ENCODE results near the gene ERBB4.
"Not testable (repeated sequence)": the region's sequence is repeated elsewhere in the genome, so short reads cannot be mapped to it uniquely, and the experiment has no call there.

Gene ERBB4

GRCh38 chr2:212299943-212300342, 238.7 kb downstream of the ERBB4 start:
- FAIRE-seq (no peak), DNase-seq (ENCODE audit: low spot score) (no peak)

DNA sequence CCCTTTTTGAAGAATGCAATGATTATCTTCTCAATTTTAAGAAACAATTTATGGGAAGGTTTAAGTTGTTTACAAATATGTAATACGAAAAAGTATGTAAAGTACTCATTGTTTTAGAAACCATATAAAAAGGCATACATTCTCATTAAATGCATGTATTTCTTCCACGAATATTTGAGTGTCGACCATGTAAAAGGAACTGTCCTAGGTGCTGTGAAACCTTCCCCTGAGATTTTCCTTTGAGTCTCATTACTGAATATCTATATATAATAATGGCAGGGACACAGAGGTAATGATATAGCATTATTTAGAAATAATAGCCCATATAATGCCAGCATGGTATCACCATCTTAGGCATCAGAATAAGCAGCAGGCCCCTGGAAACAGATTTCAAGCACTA, 239.3 kb downstream of the ERBB4 start:
- no peak for FAIRE-seq
- no peak for DNase-seq (ENCODE audit: low spot score)

DNA sequence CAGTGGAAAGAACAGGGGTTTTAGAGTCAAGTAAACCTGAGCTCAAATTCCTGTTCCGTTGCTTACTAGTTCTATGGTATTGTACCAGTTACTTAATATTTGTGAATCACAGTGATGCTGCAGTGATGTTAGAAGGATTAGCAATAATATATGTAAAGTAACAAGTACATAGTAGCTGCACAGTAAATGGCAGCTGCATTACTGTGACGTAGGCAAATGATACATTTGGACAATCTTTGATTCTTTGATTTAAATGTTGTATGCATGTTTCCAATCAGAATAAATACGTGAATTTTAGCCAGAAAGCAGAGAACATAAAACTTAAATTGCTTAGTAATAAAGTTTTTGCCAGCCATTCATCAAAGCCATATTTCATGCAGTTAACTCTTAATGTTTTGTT, 243.0 kb downstream of the ERBB4 start:
- DNase-seq (ENCODE audit: low spot score) (no peak), FAIRE-seq (no peak)

GRCh38 chr2:212294816-212295215, 243.8 kb downstream of the ERBB4 start:
- FAIRE-seq, result no peak

GRCh38 chr2:212289301-212289700, 249.3 kb downstream of the ERBB4 start:
- FAIRE-seq (no peak), DNase-seq (ENCODE audit: low spot score) (no peak)

More at GRCh38 chr2:212294816-212295215, 243.8 kb downstream of the ERBB4 start:
- no peak for DNase-seq (ENCODE audit: low spot score)

DNA sequence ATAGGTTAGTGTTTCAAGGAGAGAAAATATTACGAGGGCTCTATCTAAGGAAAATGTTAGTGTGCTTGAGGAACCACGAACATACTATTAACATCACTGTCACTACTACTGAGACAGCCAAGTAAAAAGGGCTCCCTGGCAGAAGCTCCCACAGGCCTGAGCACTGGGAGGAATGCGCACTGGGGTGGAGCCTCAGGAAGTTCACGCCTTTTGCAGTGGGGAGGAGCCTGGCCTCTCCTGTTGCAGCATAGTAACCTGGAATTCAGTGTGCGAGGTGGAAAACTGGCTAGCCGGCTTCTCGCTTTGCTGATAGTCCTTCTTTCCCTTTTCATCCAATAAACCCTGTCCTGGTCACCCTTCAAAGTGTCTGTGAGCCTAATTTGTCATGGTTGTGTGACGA, 250.3 kb downstream of the ERBB4 start:
- DNase-seq (ENCODE audit: low spot score), result no peak
- FAIRE-seq, result no peak

DNA sequence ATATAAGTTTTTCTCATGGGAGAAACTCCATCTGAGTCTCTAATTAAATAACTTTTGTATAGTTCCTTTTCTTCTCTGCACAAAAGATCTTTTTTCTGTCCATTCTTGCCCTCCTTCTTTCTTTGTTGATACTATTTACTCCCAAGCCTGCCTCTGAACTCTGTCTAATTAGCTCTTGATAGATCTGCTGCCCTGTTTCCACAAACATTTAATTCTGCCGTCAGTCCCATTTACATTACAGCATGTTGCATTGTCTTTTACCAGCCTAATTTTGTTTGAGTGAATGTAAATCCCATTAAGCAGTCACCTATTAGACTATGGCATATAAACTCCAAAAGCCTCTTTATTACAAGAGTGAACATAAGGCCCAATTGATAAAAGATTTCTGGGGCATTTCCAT, 254.4 kb downstream of the ERBB4 start:
- DNase-seq (ENCODE audit: low spot score), result no peak
- FAIRE-seq, result no peak

DNA sequence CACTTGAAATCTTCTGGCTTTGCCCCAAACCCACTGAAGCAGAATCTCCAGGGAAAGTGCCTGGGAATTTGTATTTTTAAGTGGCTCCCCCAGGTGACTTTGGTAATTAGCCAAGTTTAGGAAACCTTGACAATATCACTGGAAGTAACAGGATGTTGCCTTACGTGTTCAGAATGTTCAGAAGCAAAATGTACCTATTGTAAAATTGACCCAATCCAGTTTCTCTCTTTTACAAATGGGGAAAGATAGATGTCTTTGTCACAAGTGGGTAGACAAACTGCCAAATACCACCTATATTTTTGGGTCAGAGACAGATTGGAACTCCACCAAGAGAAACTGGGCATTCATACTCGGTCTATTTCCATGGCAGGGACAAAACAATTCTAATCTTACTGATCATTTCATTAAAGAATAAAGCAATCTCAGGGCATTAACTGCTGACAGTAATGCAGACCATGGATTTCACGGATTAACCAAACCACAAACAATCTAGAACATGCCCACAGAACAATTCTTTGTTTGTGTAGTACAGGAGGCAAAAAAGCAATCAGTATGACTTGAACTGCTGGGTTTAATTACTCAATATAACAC, 255.8 kb downstream of the ERBB4 start:
- DNase-seq (ENCODE audit: low spot score) (no peak), FAIRE-seq (no peak)

DNA sequence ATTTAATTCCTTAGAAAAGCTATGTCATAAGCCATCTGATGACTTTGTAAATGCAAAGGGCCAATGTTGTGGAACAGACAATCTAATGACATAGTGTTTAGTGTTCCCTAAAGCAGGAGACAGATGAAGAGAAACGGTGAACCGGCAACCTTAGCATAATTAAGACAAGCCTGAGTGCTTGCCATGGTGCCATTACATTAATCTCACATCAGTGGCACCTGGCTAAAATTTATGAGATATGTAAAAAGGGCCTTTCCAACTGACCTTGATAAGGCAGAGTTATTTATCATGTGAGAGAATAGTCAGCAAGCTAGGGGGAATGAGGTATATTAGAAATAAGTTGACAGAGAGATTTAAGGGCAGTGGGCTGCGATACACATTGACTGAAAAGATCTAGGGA, 261.8 kb downstream of the ERBB4 start:
- no peak for FAIRE-seq
- no peak for DNase-seq (ENCODE audit: low spot score)

DNA sequence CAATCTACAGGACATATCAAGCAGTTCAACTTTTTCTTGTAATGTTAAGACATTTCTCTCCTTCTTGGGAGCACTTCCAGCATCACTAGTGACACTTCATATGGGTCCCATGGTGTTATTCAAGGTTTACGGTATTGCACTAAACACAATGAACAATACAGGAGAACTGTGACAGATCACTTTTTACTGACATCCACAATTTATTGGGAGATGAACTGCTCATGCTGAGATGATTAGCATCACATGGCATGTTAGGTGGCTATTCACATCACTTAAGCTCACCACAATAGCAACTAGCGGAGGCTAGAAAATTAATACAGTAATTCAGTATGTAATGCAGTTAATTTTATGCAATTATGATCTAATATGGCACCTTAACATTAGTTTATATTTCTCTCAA, 264.4 kb downstream of the ERBB4 start:
- no peak for DNase-seq (ENCODE audit: low spot score)
- FAIRE-seq, result no peak

DNA sequence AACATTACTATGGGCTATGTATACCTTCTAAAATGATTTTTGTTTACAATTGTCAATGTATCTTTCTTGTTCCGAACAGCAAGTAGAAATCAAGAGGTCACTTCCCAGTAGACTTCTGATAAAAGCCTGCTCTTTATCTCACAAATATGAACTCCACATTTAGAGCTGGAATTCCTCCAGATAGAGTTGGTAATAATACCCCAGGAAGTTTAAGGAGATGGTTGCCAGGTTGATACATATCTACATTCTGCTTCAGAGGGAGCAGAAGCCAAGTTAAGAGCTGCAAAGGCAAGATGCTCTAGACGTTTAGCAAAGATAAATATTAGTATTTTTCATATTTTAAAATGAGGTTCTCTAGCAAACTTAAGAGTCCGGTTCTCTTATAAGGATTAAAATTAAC, 267.0 kb downstream of the ERBB4 start:
- DNase-seq (ENCODE audit: low spot score) (no peak), FAIRE-seq (no peak)

GRCh38 chr2:212269005-212269404, 269.6 kb downstream of the ERBB4 start:
- no peak for FAIRE-seq
- no peak for DNase-seq (ENCODE audit: low spot score)

- FAIRE-seq, result no peak
- no peak for DNase-seq (ENCODE audit: low spot score)
These were observed 272.3 kb downstream of the ERBB4 start for GRCh38 chr2:212266297-212266696.

DNA sequence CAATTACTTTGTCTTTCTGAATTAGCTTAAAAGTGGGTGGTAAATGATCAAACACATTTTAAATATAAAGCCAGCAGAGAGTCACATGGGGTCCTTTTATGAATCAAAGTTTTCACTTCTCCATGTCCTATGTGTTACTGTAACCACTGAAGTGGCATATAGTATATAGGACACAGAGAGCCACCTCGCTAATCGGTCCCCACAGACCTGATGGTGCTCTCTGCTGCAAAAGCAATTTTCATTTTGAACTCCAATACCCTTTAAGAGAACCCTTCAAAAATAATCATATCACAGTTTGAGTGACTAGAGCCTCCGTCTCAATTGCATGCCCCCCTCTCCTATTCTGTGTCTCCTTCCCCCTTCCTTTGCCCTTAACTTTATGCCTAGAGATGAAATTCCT, 272.8 kb downstream of the ERBB4 start:
- FAIRE-seq (no peak), DNase-seq (ENCODE audit: low spot score) (no peak)

- FAIRE-seq (no peak), DNase-seq (ENCODE audit: low spot score) (no peak)
These were observed 274.4 kb downstream of the ERBB4 start for GRCh38 chr2:212264187-212264586.

DNA sequence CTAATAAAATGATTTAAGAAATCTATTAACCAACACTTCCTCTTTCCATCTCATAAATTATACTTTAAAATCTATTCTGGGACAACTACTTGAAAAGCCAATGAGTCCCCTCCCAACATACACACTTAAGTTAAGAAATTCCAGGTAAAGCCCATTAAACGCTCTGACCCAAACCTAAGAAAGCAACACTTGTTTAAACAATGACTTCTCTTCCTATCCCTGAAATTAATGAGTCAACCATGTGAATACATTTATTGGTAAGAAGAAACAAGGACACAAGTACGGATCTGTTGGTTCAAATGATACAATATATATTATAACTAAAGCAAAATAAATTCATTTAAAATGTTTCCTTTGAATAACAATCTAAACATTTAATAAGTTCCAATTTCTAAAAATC, 279.4 kb downstream of the ERBB4 start:
- no peak for FAIRE-seq
- no peak for DNase-seq (ENCODE audit: low spot score)

- no peak for DNase-seq (ENCODE audit: low spot score)
These were observed 284.3 kb downstream of the ERBB4 start for GRCh38 chr2:212254339-212254738.

DNA sequence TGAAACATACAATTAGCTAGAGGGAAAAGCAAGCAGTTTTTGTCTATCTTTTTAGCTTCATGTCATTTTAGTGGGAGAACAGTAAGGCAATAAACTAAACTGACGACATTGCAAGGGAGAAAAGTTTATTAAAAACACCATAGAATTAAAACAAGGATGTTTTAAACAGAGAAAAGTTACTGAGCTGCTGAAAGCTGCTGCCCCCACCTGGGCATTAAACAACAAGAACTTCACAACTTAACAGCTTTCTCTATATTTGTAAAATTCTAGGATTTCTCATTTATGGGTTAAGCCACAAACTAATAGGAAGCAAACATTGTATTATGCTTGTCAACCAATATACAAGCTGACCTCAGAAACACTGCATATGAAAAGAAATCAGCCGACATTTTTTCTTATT, 289.2 kb downstream of the ERBB4 start:
- DNase-seq (ENCODE audit: low spot score) (no peak), FAIRE-seq (no peak)

More at GRCh38 chr2:212254339-212254738, 284.3 kb downstream of the ERBB4 start:
- no peak for FAIRE-seq

DNA sequence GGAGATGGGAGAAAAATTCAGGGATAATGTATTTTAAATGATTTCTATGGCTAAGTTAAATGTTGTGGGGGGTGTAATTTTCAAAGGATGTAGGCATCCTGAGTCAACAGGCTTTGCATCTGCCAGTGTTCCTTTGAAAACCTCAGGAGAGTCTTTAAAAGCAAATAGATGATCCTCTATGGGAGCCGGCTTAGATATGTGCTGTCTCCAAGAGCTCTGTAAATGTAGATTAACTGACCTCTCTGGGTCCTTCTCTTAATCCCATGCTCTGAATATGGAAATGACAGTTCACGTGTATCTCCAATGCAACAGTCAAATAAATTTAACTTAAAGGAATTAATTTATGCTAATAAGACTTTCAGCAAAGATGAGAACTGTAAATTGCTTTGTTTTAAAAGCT, 292.7 kb downstream of the ERBB4 start:
- DNase-seq (ENCODE audit: low spot score) (no peak), FAIRE-seq (no peak)

GRCh38 chr2:212242724-212243123, 295.9 kb downstream of the ERBB4 start:
- DNase-seq (ENCODE audit: low spot score) (no peak), FAIRE-seq (no peak)

DNA sequence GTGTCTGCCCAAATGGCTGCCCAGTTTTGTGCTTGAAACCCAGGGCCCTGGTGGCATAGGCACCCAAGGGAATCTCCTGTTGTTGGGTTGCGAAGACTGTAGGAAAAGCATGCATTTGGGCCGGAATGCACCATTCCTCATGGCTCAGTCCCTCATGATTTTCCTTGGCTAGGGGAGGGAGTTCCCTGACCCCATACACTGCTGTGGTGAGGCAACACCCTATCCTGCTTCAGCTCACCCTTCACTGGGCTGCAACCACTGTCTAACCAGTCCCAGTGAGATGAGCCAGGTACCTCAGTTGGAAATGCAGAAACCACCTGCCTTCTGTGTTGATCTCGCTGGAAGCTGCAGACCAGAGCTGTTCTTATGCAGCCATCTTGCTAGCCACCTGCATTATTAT, 300.4 kb downstream of the ERBB4 start:
- not testable (repeated sequence) for FAIRE-seq

DNA sequence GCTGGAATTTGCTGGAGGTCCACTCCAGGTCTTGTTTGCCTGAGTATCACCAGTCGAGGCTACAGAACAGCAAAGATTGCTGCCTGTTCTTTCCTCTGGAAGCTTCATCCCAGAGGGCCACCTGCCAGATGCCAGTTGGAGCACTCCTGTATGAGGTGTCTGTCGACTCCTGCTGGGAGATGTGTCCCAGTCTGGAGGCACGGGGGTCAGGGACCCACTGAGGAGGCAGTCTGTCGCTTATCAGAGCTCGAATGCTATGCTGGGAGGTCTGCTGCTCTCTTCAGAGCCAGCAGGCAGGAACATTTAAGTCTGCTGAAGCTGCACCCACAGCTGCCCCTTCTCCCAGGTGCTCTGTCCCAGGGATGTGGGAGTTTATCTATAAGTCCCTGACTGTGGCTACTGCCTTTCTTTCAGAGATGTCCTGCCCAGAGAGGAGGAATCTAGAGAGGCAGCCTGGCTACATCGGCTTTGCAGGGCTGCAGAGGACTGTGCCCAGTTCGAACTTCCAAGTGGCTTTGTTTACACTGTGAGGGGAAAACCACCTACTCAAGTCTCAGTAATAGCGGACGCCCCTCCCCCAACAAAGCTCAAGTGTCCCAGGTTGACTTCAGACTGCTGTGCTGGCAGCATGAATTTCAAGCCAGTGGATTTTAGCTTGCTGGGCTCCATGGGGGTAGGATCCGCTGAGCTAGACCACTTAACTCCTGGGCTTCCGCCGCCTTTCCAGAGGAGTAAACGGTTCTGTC, 301.1 kb downstream of the ERBB4 start:
- FAIRE-seq (no peak), DNase-seq (ENCODE audit: low spot score) (no peak)

More for the DNA sequence above, 300.4 kb downstream of the ERBB4 start:
- DNase-seq (ENCODE audit: low spot score), result not testable (repeated sequence)

DNA sequence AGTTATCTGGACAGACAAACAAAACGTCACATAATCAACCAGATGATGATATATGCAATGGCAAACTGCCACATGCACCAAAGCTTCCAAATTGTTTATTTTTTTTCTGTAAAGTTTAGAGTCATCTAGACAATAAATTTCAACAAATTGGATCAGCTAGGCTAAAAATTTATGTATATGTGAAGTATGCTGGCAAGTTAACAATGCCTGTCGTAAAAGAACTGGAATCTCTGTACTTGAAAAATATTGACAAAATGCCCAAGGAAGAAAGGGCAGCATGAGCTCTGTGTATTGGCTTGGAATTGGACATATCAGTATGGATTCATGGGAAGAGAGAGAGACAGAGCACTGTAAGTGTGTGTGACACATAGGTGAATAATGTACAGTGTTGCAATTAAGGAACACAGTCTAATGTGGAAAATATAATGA, 309.8 kb downstream of the ERBB4 start:
- DNase-seq (ENCODE audit: low spot score), result no peak
- no peak for FAIRE-seq

Measured in urothelium cell line (cell line).